Mesenchymal stem cell (in vitro differentiated cells and primary cell): Measurements from ENCODE around the gene C10orf71.

Experiments used
- DNase-seq: peaks from one replicate; pipeline ENCODE4 v3.0.0-alpha.2; 2013
- H2AFZ ChIP-seq: one replicate; pipeline ENCODE4 v1.6.1; 2013; ENCODE audit warnings: low read depth, mild to moderate bottlenecking, control low read depth, inconsistent platforms, low read length, moderate library complexity
- H2AK5ac ChIP-seq: 2 replicates; pipeline ENCODE4 v1.6.1; 2013; ENCODE audit warnings: low read length, moderate library complexity, mild to moderate bottlenecking, inconsistent platforms; ENCODE audit not compliant: severe bottlenecking
- H2BK120ac ChIP-seq: one replicate; pipeline ENCODE4 v1.6.1; 2013; ENCODE audit warnings: low read depth, mild to moderate bottlenecking, inconsistent platforms, low read length, moderate library complexity
- H2BK12ac ChIP-seq, 2 experiments: one replicate each; pipeline ENCODE4 v1.6.1; 2013; ENCODE audit warnings: inconsistent platforms in 2 of 2, low read length in 2 of 2, mild to moderate bottlenecking in 2 of 2, moderate library complexity in 2 of 2, control low read depth in 1 of 2
- H2BK15ac ChIP-seq: one replicate; pipeline ENCODE4 v1.6.1; 2013; ENCODE audit warnings: mild to moderate bottlenecking, low read depth, inconsistent platforms; ENCODE audit not compliant: poor library complexity, severe bottlenecking
- H2BK5ac ChIP-seq: 2 replicates; pipeline ENCODE4 v1.6.1; 2013; ENCODE audit warnings: low read depth, mild to moderate bottlenecking, low read length, control low read depth, inconsistent platforms; ENCODE audit not compliant: poor library complexity, severe bottlenecking
- H3K14ac ChIP-seq, 2 experiments: one replicate each; pipeline ENCODE4 v1.6.1; 2013; ENCODE audit warnings: inconsistent platforms in 2 of 2, low read length in 2 of 2, control low read depth in 1 of 2, mild to moderate bottlenecking in 1 of 2, moderate library complexity in 1 of 2
- H3K18ac ChIP-seq, 2 experiments: one replicate each; pipeline ENCODE4 v1.6.1; 2013; ENCODE audit warnings: inconsistent platforms in 2 of 2, low read length in 2 of 2, control low read depth in 1 of 2, low read depth in 1 of 2, mild to moderate bottlenecking in 1 of 2
- H3K23ac ChIP-seq, 2 experiments: one replicate each; pipeline ENCODE4 v1.6.1; 2013; ENCODE audit warnings: inconsistent platforms in 2 of 2, low read length in 2 of 2, mild to moderate bottlenecking in 2 of 2, moderate library complexity in 2 of 2, control low read depth in 1 of 2
- H3K27ac ChIP-seq: 2 replicates; pipeline ENCODE4 v1.5.1; 2013; ENCODE audit warnings: mild to moderate bottlenecking, moderate library complexity, low read length, control low read depth, inconsistent platforms; ENCODE audit not compliant: poor library complexity, severe bottlenecking
- H3K27me3 ChIP-seq, 2 experiments: 2 replicates each; pipeline versions ENCODE4 v1.6.1 to v1.7.0; 2013; ENCODE audit warnings: low read length in 2 of 2, mild to moderate bottlenecking in 2 of 2, moderate library complexity in 2 of 2, control low read depth in 1 of 2, inconsistent platforms in 1 of 2; ENCODE audit not compliant: control insufficient read depth in 1 of 2, insufficient read depth in 1 of 2
- H3K36me3 ChIP-seq, 2 experiments: 2 replicates each; pipeline versions ENCODE4 v1.6.1 to v1.7.0; 2013; ENCODE audit warnings: low read length in 2 of 2, control low read depth in 1 of 2, inconsistent platforms in 1 of 2, low read depth in 1 of 2, mild to moderate bottlenecking in 1 of 2; ENCODE audit not compliant: insufficient read depth in 2 of 2, control insufficient read depth in 1 of 2
- H3K4ac ChIP-seq, 2 experiments: one replicate each; pipeline ENCODE4 v1.6.1; 2013; ENCODE audit warnings: inconsistent platforms in 2 of 2, low read length in 2 of 2, mild to moderate bottlenecking in 2 of 2, moderate library complexity in 2 of 2, control low read depth in 1 of 2, low read depth in 1 of 2
- H3K4me1 ChIP-seq: 2 replicates; pipeline ENCODE4 v1.6.1; 2013; ENCODE audit warnings: low read depth, low read length, control low read depth; ENCODE audit not compliant: control insufficient read depth, insufficient read depth
- H3K4me2 ChIP-seq: 2 replicates; pipeline ENCODE4 v1.6.1; 2013; ENCODE audit warnings: low read length, mild to moderate bottlenecking, inconsistent platforms; ENCODE audit not compliant: poor library complexity, severe bottlenecking
- H3K4me3 ChIP-seq, 2 experiments: 2 replicates each; pipeline versions ENCODE4 v1.5.1 to v1.7.0; 2013; ENCODE audit warnings: low read length in 2 of 2, mild to moderate bottlenecking in 2 of 2, control low read depth in 1 of 2, low read depth in 1 of 2; ENCODE audit not compliant: insufficient read depth in 1 of 2
- H3K79me1 ChIP-seq: replicated peaks from 2 replicates; pipeline ENCODE4 v1.6.1; 2013; ENCODE audit warnings: mild to moderate bottlenecking, control low read depth, low read length, inconsistent platforms; ENCODE audit not compliant: poor library complexity, severe bottlenecking
- H3K9ac ChIP-seq: 2 replicates; pipeline ENCODE4 v1.7.0; 2013; ENCODE audit warnings: mild to moderate bottlenecking, low read length, moderate library complexity
- H3K9me3 ChIP-seq: 2 replicates; pipeline ENCODE4 v1.7.0; 2013; ENCODE audit warnings: mild to moderate bottlenecking, low read length; ENCODE audit not compliant: control insufficient read depth
- H4K8ac ChIP-seq: one replicate; pipeline ENCODE4 v1.6.1; 2013; ENCODE audit warnings: inconsistent platforms, mild to moderate bottlenecking, low read length, moderate library complexity
- H4K91ac ChIP-seq: one replicate; pipeline ENCODE4 v1.6.1; 2013; ENCODE audit warnings: mild to moderate bottlenecking, low read length, inconsistent platforms
- WGBS: methylation state at CpG from one replicate; pipeline ENCODE4 v1.1.7; 2013; ENCODE audit warnings: mixed read lengths; 5-methylcytosine and 5-hydroxymethylcytosine counted together

Gene C10orf71

DNA sequence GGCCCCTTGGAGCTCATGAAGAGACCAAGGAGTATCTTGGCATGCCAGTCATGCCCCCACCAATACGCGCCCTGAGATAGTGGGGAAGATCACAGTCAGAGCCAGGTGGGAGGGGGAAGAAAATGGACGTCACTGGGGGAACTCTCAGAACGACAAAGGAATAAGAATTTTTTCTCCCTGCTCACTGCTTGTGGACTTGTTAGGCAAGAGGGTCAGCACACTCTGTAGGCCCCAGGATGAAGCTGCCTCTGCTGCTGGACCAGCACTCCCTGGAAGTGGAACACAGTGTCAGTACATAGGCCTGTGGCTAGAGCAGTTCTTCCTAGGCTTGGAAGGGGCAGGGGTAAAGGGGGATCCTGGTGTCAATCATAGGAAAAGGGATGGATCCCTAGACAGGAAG lies 50.4 kb downstream of the C10orf71 start:
- Histone ChIP-seq H3K27me3 (peaks cover 0 to 47% of the 10 kb centered on the region in 2 experiments), H3K14ac (no peak overlapping the region), H2AK5ac (no peak overlapping the region), H3K4me1 (no peaks in the 10 kb centered on the region), H2BK120ac (no peak overlapping the region), H3K23ac (no peak overlapping the region), H3K9me3 (peaks cover 16% of the 10 kb centered on the region), H4K91ac (no peak overlapping the region), H2BK12ac (no peak overlapping the region), H3K4ac (no peak overlapping the region), H2BK5ac (no peak overlapping the region), H3K79me1 (no peaks in the 10 kb centered on the region), H3K18ac (no peak overlapping the region), H3K36me3 (no peaks in the 10 kb centered on the region), H2BK15ac (no peak overlapping the region), H4K8ac (no peak overlapping the region), H2AFZ (no peak overlapping the region), H3K4me3 (no peak overlapping the region), H3K27ac (no peak overlapping the region), H3K9ac (no peak overlapping the region), H3K4me2 (no peak overlapping the region)
- WGBS, result 89% methylated on average over 4 of the region's 4 CpGs
- no peak for DNase-seq

DNA sequence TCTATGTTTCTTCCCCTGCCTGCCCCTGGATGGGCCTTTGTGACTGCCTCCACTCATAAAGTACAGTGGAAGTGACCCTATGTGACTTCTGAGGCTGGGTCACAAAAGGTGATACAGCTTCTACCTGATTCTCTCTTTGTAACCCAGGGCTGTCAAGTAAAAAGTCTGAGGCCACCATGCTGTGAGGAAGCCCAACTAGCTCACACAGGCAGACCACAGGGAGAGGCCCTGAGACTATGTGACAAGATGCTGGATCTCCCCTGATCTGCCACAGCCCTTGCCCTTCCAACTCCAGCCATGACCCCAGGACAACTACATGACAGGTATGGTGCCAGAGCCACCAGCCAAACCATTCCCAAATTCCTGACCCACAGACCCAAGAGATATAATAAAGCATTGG lies 51.2 kb downstream of the C10orf71 start:
- H3K4me3 ChIP-seq, result no peak overlapping the region
- H3K9me3 ChIP-seq, result peaks cover 16% of the 10 kb centered on the region
- no peak overlapping the region for H3K4me2 ChIP-seq
- no peak overlapping the region for H3K4ac ChIP-seq
- no peak overlapping the region for H2AFZ ChIP-seq
- no peaks in the 10 kb centered on the region for H3K36me3 ChIP-seq
- H2BK5ac ChIP-seq, result no peak overlapping the region
- no peak overlapping the region for H3K18ac ChIP-seq
- no peaks in the 10 kb centered on the region for H3K79me1 ChIP-seq
- no peak overlapping the region for H2BK15ac ChIP-seq
- no peak overlapping the region for H3K9ac ChIP-seq
- H2BK12ac ChIP-seq, result no peak overlapping the region
- DNase-seq, result no peak
- H2AK5ac ChIP-seq, result no peak overlapping the region
- H3K4me1 ChIP-seq, result no peaks in the 10 kb centered on the region
- no peak overlapping the region for H2BK120ac ChIP-seq
- no peak overlapping the region for H4K91ac ChIP-seq
- no peak overlapping the region for H3K14ac ChIP-seq
- H3K23ac ChIP-seq, result no peak overlapping the region
- no peak overlapping the region for H3K27ac ChIP-seq
- no peak overlapping the region for H4K8ac ChIP-seq
- peaks cover 0 to 46% of the 10 kb centered on the region in 2 experiments for H3K27me3 ChIP-seq

- Histone ChIP-seq H4K8ac (no peak overlapping the region), H3K14ac (no peak overlapping the region), H3K18ac (no peak overlapping the region), H2BK15ac (no peak overlapping the region), H3K4ac (no peak overlapping the region), H4K91ac (peak overlapping the region; percentile 15), H3K9ac (no peak overlapping the region), H2BK5ac (no peak overlapping the region), H3K9me3 (peaks cover 16% of the 10 kb centered on the region), H2AFZ (no peak overlapping the region), H2AK5ac (no peak overlapping the region), H3K27me3 (peaks cover 0 to 49% of the 10 kb centered on the region in 2 experiments), H3K4me2 (no peak overlapping the region), H3K27ac (no peak overlapping the region), H3K23ac (no peak overlapping the region), H2BK120ac (no peak overlapping the region), H2BK12ac (no peak overlapping the region), H3K4me1 (no peaks in the 10 kb centered on the region), H3K36me3 (no peaks in the 10 kb centered on the region), H3K79me1 (no peaks in the 10 kb centered on the region), H3K4me3 (no peak overlapping the region)
- WGBS, result 57% methylated on average over 4 of the region's 4 CpGs
- no peak for DNase-seq
Measured at GRCh38 chr10:49350846-49351532, 52.0 kb downstream of the C10orf71 start.

DNA sequence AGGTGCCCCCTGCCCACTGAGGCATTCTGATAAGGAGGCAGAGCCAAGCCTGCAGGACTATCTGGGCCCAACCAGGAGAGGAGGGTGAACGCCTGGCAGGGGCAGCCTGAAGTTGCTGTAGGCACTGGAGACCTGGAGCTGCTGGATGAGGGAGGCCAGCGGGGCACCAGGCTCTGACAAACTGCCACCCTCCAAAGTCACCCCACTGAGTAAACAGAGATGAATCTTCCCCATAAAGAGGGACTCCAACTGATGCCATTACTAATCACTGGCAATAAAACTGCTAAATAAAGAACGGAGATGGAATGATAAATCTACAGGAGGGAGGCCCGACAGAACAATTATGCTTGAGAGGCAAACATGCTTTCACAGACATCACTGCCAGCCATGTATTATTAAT lies 52.7 kb downstream of the C10orf71 start:
- Histone ChIP-seq H2BK5ac (no peak overlapping the region), H3K18ac (no peak overlapping the region), H3K36me3 (no peaks in the 10 kb centered on the region), H3K27ac (no peak overlapping the region), H3K9ac (no peak overlapping the region), H3K79me1 (no peaks in the 10 kb centered on the region), H4K8ac (no peak overlapping the region), H2BK120ac (no peak overlapping the region), H2BK15ac (no peak overlapping the region), H3K4me1 (no peaks in the 10 kb centered on the region), H2AK5ac (no peak overlapping the region), H3K4me2 (no peak overlapping the region), H3K4ac (no peak overlapping the region), H3K9me3 (peaks cover 18% of the 10 kb centered on the region), H3K14ac (no peak overlapping the region), H3K4me3 (no peak overlapping the region), H3K27me3 (peaks cover 0 to 50% of the 10 kb centered on the region in 2 experiments), H3K23ac (no peak overlapping the region), H2BK12ac (no peak overlapping the region), H2AFZ (no peak overlapping the region), H4K91ac (no peak overlapping the region)
- 50% methylated on average over 1 of the region's 4 CpGs for WGBS
- DNase-seq, result no peak
